CD4-positive, alpha-beta T cell (primary cell): Measurements from ENCODE around the gene MAGEA1. TPM values are rescaled to one million over a fixed set of nuclear protein-coding genes. Genes with fewer than 3 reads are reported as not detected.
"Not testable (repeated sequence)": the region's sequence is repeated elsewhere in the genome, so short reads cannot be mapped to it uniquely, and the experiment has no call there.

Source experiments
- ATAC-seq: fragments of 200-7000 bp; cut with Tn5 transposase; one replicate; pipeline ENCODE4 v1.10.0; 2022; ENCODE audit warnings: mild to moderate bottlenecking; ENCODE audit not compliant: poor library complexity
- CTCF ChIA-PET: fragments of 350-600 bp; sonication (Branson Sonifier 250); formaldehyde crosslinking; loops from one replicate; lab custom pipeline; 2021; ENCODE audit warnings: antibody characterized with exemption, inconsistent platforms; lab: Charles Lee
- POLR2A ChIA-PET: fragments of 350-600 bp; sonication (Branson Sonifier 250); formaldehyde crosslinking; loops from one replicate; lab custom pipeline; 2021; ENCODE audit warnings: antibody characterized with exemption, inconsistent platforms; lab: Charles Lee
- DNase-seq, 14 experiments: peaks; one replicate each; pipeline ENCODE4 v3.0.0-alpha.2; 2013 to 2020; ENCODE audit warnings: mixed read lengths in 2 of 14
- H3K27ac ChIP-seq, 2 donors: one replicate each; pipeline versions ENCODE4 v1.5.1 to v1.7.0; 2013; ENCODE audit warnings: low read length in 2 of 2, low read depth in 1 of 2, mild to moderate bottlenecking in 1 of 2
- H3K27me3 ChIP-seq, 2 experiments: 1 replicate in 1 of 2; 2 replicates in 1 of 2; pipeline versions ENCODE4 v1.6.1 to v1.7.0; 2013; ENCODE audit warnings: low read length in 2 of 2, control low read depth in 1 of 2, mild to moderate bottlenecking in 1 of 2, moderate library complexity in 1 of 2; ENCODE audit not compliant: insufficient read depth in 2 of 2, control insufficient read depth in 1 of 2
- H3K36me3 ChIP-seq: one replicate; pipeline ENCODE4 v1.6.1; 2013; ENCODE audit warnings: low read length, control low read depth; ENCODE audit not compliant: insufficient read depth
- H3K4me1 ChIP-seq: one replicate; pipeline ENCODE4 v1.6.1; 2013; ENCODE audit warnings: low read length, control low read depth; ENCODE audit not compliant: insufficient read depth
- H3K4me3 ChIP-seq: one replicate; pipeline ENCODE4 v1.5.1; 2013; ENCODE audit warnings: mild to moderate bottlenecking, low read length, moderate library complexity
- H3K9me3 ChIP-seq, 2 experiments: 1 replicate in 1 of 2; 2 replicates in 1 of 2; pipeline versions ENCODE4 v1.6.1 to v1.7.0; 2013; ENCODE audit warnings: low read length in 2 of 2, mild to moderate bottlenecking in 2 of 2, control low read depth in 1 of 2, moderate library complexity in 1 of 2; ENCODE audit not compliant: control insufficient read depth in 1 of 2, insufficient read depth in 1 of 2
- H3K27ac Mint-ChIP-seq: one replicate; pipeline ENCODE4 v1.8.0; 2020; ENCODE audit warnings: mixed read lengths
- H3K27me3 Mint-ChIP-seq: one replicate; pipeline ENCODE4 v1.8.0; 2021; ENCODE audit warnings: mixed read lengths
- H3K36me3 Mint-ChIP-seq: one replicate; pipeline ENCODE4 v1.8.0; 2021; ENCODE audit warnings: low read depth, mixed read lengths
- H3K4me1 Mint-ChIP-seq: one replicate; pipeline ENCODE4 v1.8.0; 2021; ENCODE audit warnings: low read depth, mixed read lengths
- H3K4me3 Mint-ChIP-seq: one replicate; pipeline ENCODE4 v1.8.0; 2020; ENCODE audit warnings: mild to moderate bottlenecking, mixed read lengths
- H3K9me3 Mint-ChIP-seq: one replicate; pipeline ENCODE4 v1.8.0; 2020; ENCODE audit warnings: mixed read lengths
- CTCF ChIP-seq: fragments of 200-600 bp; IDR thresholded peaks from one replicate; pipeline ENCODE4 v1.8.0; 2022; ENCODE audit warnings: antibody characterized with exemption, mild to moderate bottlenecking
- intact Hi-C, 2 experiments: fragments of 100-400 bp; cut with DNase I in 1 of 2; cut with micrococcal nuclease in 1 of 2; formaldehyde crosslinking; loops; one replicate each; pipeline versions ENCODE4 v1.15.1 to v1.9.0; 2023 to 2025; cut with DNase I, micrococcal nuclease
- total RNA-seq, 174 experiments: library from RNA in 2 of 174; stranded (reverse) in 2 of 174; gene quantifications; one replicate each; pipeline ENCODE4 v1.2.3 and lab custom pipeline; 2021 to 2026

Gene MAGEA1
- total RNA-seq, 2 experiments from 2014 or later = not detected

- Mint-ChIP-seq H3K27me3 (peaks cover 21% of the 10 kb centered on the region), H3K4me1 (no peaks in the 10 kb centered on the region), H3K9me3 (no peaks in the 10 kb centered on the region), H3K27ac (no peak overlapping the region), H3K4me3 (no peak overlapping the region), H3K36me3 (no peaks in the 10 kb centered on the region)
- intact Hi-C loops = no loop called here
- H3K4me3 ChIP-seq = no peak overlapping the region
- H3K27me3 ChIP-seq = no peaks in the 10 kb centered on the region
- no peaks in the 10 kb centered on the region for H3K36me3 ChIP-seq
- no peak for TF ChIP-seq CTCF
- ChIA-PET CTCF (no interaction called here), POLR2A (no interaction called here)
- no peak for ATAC-seq
- H3K4me1 ChIP-seq = no peaks in the 10 kb centered on the region
- DNase-seq = no peak
- no peaks in the 10 kb centered on the region for H3K9me3 ChIP-seq
- no peak overlapping the region for H3K27ac ChIP-seq
Measured at GRCh38 chrX:153161952-153162351, 17.1 kb upstream of the MAGEA1 start.

GRCh38 chrX:153164733-153165132 is 14.4 kb upstream of the MAGEA1 start:
- Histone ChIP-seq H3K27me3 (no peaks in the 10 kb centered on the region), H3K4me3 (no peak overlapping the region), H3K36me3 (no peaks in the 10 kb centered on the region), H3K4me1 (no peaks in the 10 kb centered on the region), H3K9me3 (no peaks in the 10 kb centered on the region), H3K27ac (no peak overlapping the region)
- H3K27me3 Mint-ChIP-seq = peaks cover 16% of the 10 kb centered on the region
- no peaks in the 10 kb centered on the region for H3K36me3 Mint-ChIP-seq
- H3K9me3 Mint-ChIP-seq = no peaks in the 10 kb centered on the region
- intact Hi-C loops = no loop called here
- no peak for DNase-seq
- H3K27ac Mint-ChIP-seq = no peak overlapping the region
- no peak overlapping the region for H3K4me3 Mint-ChIP-seq
- ATAC-seq = no peak
- ChIA-PET CTCF (no interaction called here), POLR2A (no interaction called here)
- TF ChIP-seq CTCF = no peak
- no peaks in the 10 kb centered on the region for H3K4me1 Mint-ChIP-seq

- H3K27ac ChIP-seq, intact Hi-C loops, H3K4me1 ChIP-seq, H3K36me3 Mint-ChIP-seq, H3K36me3 ChIP-seq, POLR2A ChIA-PET, H3K4me1 Mint-ChIP-seq, H3K9me3 ChIP-seq, H3K9me3 Mint-ChIP-seq, ATAC-seq, H3K4me3 Mint-ChIP-seq, H3K27me3 ChIP-seq, H3K27ac Mint-ChIP-seq, CTCF ChIA-PET, H3K4me3 ChIP-seq, DNase-seq: not testable (repeated sequence)
- peaks cover 21% of the 10 kb centered on the region for H3K27me3 Mint-ChIP-seq
Measured at GRCh38 chrX:153168423-153168822, 10.7 kb upstream of the MAGEA1 start.

GRCh38 chrX:153181822-153182221 is 2.7 kb downstream of the MAGEA1 start:
- ATAC-seq (no peak), DNase-seq (no peak)
- no peak overlapping the region for H3K4me3 ChIP-seq
- Mint-ChIP-seq H3K27ac (no peak overlapping the region), H3K36me3 (no peaks in the 10 kb centered on the region), H3K4me1 (no peaks in the 10 kb centered on the region), H3K27me3 (no peaks in the 10 kb centered on the region), H3K9me3 (no peaks in the 10 kb centered on the region), H3K4me3 (no peak overlapping the region)
- no peak overlapping the region for H3K27ac ChIP-seq
- H3K4me1 ChIP-seq = no peaks in the 10 kb centered on the region
- no peaks in the 10 kb centered on the region for H3K27me3 ChIP-seq
- no peak for TF ChIP-seq CTCF
- H3K36me3 ChIP-seq = no peaks in the 10 kb centered on the region
- intact Hi-C loops = no loop called here
- no peaks in the 10 kb centered on the region for H3K9me3 ChIP-seq
- ChIA-PET POLR2A (no interaction called here), CTCF (no interaction called here)
